ENCODE data around the gene AKAP7. TPM values are rescaled to one million over a fixed set of nuclear protein-coding genes. Genes with fewer than 3 reads are reported as not detected.
"Not testable (repeated sequence)": the region's sequence is repeated elsewhere in the genome, so short reads cannot be mapped to it uniquely, and the experiment has no call there.

AKAP7 gene
- total RNA-seq, 1 donor from 2014 or later: 31.8 TPM

- intact Hi-C loops (cut with DNase I): no loop called here
- no peak for ATAC-seq
- no peak for DNase-seq (ENCODE audit: low spot score)
These were observed 140.0 kb downstream of the AKAP7 start for GRCh38 chr6:131275273-131275672.

GRCh38 chr6:131277591-131277990 is 142.3 kb downstream of the AKAP7 start:
- intact Hi-C loops (cut with DNase I): no loop called here
- DNase-seq (ENCODE audit: low spot score) (no peak), ATAC-seq (no peak)

GRCh38 chr6:131281471-131282270 is 146.4 kb downstream of the AKAP7 start:
- peak; percentile 78 for ATAC-seq
- intact Hi-C loops (cut with DNase I): no loop called here
- DNase-seq (ENCODE audit: low spot score): peak; percentile 60

GRCh38 chr6:131282365-131282764 is 147.1 kb downstream of the AKAP7 start:
- DNase-seq (ENCODE audit: low spot score) (no peak), ATAC-seq (no peak)
- intact Hi-C loops (cut with DNase I): no loop called here

- DNase-seq (ENCODE audit: low spot score) (no peak), ATAC-seq (no peak)
- intact Hi-C loops (cut with DNase I): no loop called here
These were observed 148.4 kb downstream of the AKAP7 start for GRCh38 chr6:131283466-131284175.

- no peak for DNase-seq (ENCODE audit: low spot score)
- ATAC-seq: no peak
- intact Hi-C loops (cut with DNase I): no loop called here
These were observed 150.3 kb downstream of the AKAP7 start for GRCh38 chr6:131285548-131285947.

- intact Hi-C loops (cut with DNase I): no loop called here
- no peak for ATAC-seq
- DNase-seq (ENCODE audit: low spot score): no peak
These were observed 151.3 kb downstream of the AKAP7 start for GRCh38 chr6:131286469-131287040.

- intact Hi-C loops (cut with DNase I): no loop called here
- ATAC-seq: no peak
- no peak for DNase-seq (ENCODE audit: low spot score)
These were observed 152.9 kb downstream of the AKAP7 start for GRCh38 chr6:131288214-131288613.

GRCh38 chr6:131290955-131291354 is 155.7 kb downstream of the AKAP7 start:
- DNase-seq (ENCODE audit: low spot score) (no peak), ATAC-seq (no peak)
- intact Hi-C loops (cut with DNase I): no loop called here

- DNase-seq (ENCODE audit: low spot score) (no peak), ATAC-seq (peak; percentile 52)
- intact Hi-C loops (cut with DNase I): no loop called here
These were observed 157.1 kb downstream of the AKAP7 start for GRCh38 chr6:131292145-131292938.

GRCh38 chr6:131293472-131293911 is 158.2 kb downstream of the AKAP7 start:
- intact Hi-C loops (cut with DNase I): no loop called here
- ATAC-seq: no peak
- DNase-seq (ENCODE audit: low spot score): no peak

- intact Hi-C loops (cut with DNase I): no loop called here
- no peak for DNase-seq (ENCODE audit: low spot score)
- ATAC-seq: no peak
These were observed 159.8 kb downstream of the AKAP7 start for GRCh38 chr6:131295081-131295480.

GRCh38 chr6:131300826-131301225 is 165.6 kb downstream of the AKAP7 start:
- intact Hi-C loops (cut with DNase I); DNase-seq (ENCODE audit: low spot score); ATAC-seq: not testable (repeated sequence)

GRCh38 chr6:131303338-131303930 is 168.2 kb downstream of the AKAP7 start:
- intact Hi-C loops (cut with DNase I): no loop called here
- ATAC-seq: no peak

GRCh38 chr6:131305037-131305850 is 170.0 kb downstream of the AKAP7 start:
- ATAC-seq (no peak), DNase-seq (ENCODE audit: low spot score) (no peak)
- intact Hi-C loops (cut with DNase I): no loop called here

More at GRCh38 chr6:131303338-131303930, 168.2 kb downstream of the AKAP7 start:
- DNase-seq (ENCODE audit: low spot score): no peak

- intact Hi-C loops (cut with DNase I): no loop called here
- ATAC-seq: no peak
- DNase-seq (ENCODE audit: low spot score): no peak
These were observed 174.2 kb downstream of the AKAP7 start for GRCh38 chr6:131309437-131309836.

- ATAC-seq (no peak), DNase-seq (ENCODE audit: low spot score) (no peak)
- intact Hi-C loops (cut with DNase I): no loop called here
These were observed 179.6 kb downstream of the AKAP7 start for GRCh38 chr6:131314838-131315237.

- intact Hi-C loops (cut with DNase I): no loop called here
- ATAC-seq (no peak), DNase-seq (ENCODE audit: low spot score) (no peak)
These were observed 181.4 kb downstream of the AKAP7 start for GRCh38 chr6:131316654-131317053.

Data from sciatic nerve (tissue), 2 donors.